BJ (cell line): ENCODE measurements around the gene PHACTR2. TPM values are rescaled to one million over a fixed set of nuclear protein-coding genes. Genes with fewer than 3 reads are reported as not detected.

Experiments used
- CTCF ChIA-PET: fragments of 350-600 bp; formaldehyde crosslinking; extraction: SDS; loops from one replicate; lab custom pipeline; 2021; ENCODE audit warnings: antibody characterized with exemption, inconsistent platforms; lab: Yijun Ruan, JAX
- POLR2A ChIA-PET: fragments of 300-600 bp; sonication (Branson Sonifier 250); formaldehyde crosslinking; extraction: SDS; loops from one replicate; lab custom pipeline; 2021; ENCODE audit warnings: antibody characterized with exemption; lab: Charles Lee
- DNase-seq: peaks from one replicate; pipeline ENCODE4 v3.0.0-alpha.2; 2011; ENCODE audit warnings: low read depth
- H3K27me3 ChIP-seq: 2 replicates; pipeline ENCODE4 v1.6.0; 2011; ENCODE audit warnings: low read length; ENCODE audit not compliant: control insufficient read depth, insufficient read depth
- H3K36me3 ChIP-seq: 2 replicates; pipeline ENCODE4 v1.5.1; 2011; ENCODE audit warnings: low read length; ENCODE audit not compliant: control insufficient read depth, insufficient read depth
- H3K4me3 ChIP-seq: 2 replicates; pipeline ENCODE4 v1.5.1; 2011; ENCODE audit warnings: low read depth, mild to moderate bottlenecking, control low read depth, low read length
- polyA plus RNA-seq: library from polyadenylated mRNA; depleted of rRNA; stranded (reverse); fragments of >200 nt; gene quantifications from 2 replicates; pipeline ENCODE4 v1.2.3, GENCODE V29; 2011
- TF ChIP-seq, protein P1 (sequence below): IDR thresholded peaks from 2 replicates; pipeline ENCODE4 v1.5.1; 2011; ENCODE audit warnings: low read depth, mild to moderate bottlenecking, control low read depth, inconsistent platforms, low read length, moderate library complexity; ENCODE audit not compliant: insufficient read depth

Gene PHACTR2
- polyA plus RNA-seq, 1 experiment, result 26.0 TPM

DNA sequence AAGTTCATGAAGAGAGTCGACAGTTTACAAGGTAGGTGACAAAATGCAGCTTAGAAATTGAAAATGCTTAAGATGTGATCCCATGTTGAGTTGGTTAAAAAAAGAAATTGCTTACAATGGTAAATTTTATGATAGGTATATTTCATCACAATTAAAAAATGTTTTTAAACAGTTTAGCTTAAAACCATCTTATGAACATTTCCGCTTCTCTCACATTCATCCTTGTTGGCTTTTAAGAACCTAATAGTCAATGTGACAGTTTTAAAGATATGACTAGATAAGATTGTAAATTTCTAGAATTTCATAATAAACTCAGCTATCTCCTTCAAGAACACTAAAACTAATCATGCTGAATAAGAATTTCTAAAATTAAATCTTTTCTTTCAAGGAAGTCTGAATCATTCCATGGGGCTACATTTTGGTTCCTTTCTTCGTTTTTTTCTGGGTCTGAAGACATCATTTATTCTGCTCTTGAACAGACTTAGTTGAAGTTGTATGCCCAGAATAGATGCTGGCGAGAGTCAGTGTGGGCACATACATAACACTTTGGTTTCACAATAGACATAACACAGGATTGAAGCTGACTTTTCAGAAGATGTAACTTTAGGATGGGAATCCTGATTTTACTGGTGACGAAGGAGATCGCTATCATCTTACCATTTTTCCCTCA, 129.5 kb downstream of the PHACTR2 start:
- ChIA-PET POLR2A (no interaction called here), CTCF (interaction anchor here (1.5 kb wide), 1 partner anchor 15 kb away, joined by 3 read pairs; no protein-coding TSS in a partner anchor)
- no peak overlapping the region for H3K4me3 ChIP-seq
- TF ChIP-seq, protein P1, sequence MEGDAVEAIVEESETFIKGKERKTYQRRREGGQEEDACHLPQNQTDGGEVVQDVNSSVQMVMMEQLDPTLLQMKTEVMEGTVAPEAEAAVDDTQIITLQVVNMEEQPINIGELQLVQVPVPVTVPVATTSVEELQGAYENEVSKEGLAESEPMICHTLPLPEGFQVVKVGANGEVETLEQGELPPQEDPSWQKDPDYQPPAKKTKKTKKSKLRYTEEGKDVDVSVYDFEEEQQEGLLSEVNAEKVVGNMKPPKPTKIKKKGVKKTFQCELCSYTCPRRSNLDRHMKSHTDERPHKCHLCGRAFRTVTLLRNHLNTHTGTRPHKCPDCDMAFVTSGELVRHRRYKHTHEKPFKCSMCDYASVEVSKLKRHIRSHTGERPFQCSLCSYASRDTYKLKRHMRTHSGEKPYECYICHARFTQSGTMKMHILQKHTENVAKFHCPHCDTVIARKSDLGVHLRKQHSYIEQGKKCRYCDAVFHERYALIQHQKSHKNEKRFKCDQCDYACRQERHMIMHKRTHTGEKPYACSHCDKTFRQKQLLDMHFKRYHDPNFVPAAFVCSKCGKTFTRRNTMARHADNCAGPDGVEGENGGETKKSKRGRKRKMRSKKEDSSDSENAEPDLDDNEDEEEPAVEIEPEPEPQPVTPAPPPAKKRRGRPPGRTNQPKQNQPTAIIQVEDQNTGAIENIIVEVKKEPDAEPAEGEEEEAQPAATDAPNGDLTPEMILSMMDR, result no peak
- peaks cover 1% of the 10 kb centered on the region; the same call in 1 of the 2 replicates for H3K36me3 ChIP-seq
- no peak for DNase-seq
- no peaks in the 10 kb centered on the region for H3K27me3 ChIP-seq

DNA sequence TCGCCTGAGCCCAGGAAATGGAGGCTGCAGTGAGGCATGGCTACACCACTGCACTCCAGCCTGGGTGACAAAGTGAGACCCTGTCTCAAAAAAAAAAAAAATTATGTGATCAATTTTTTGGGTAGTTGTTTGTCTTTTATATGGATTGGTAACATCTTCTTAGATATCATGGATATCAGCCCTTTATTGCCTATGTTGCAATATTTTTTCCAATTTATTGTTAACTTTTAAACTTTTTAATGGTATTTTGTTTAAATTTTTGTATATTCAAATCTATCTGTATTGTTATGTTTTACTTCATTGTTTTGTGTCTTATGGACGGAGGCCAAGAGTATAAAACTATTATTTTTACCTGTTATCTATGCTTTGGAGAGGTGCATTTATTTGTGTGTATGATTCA, 133.0 kb downstream of the PHACTR2 start:
- TF ChIP-seq, protein P1, result no peak
- Histone ChIP-seq H3K4me3 (no peak overlapping the region), H3K36me3 (no peaks in the 10 kb centered on the region; the same call in 1 of the 2 replicates), H3K27me3 (no peaks in the 10 kb centered on the region)
- CTCF ChIA-PET, result no interaction called here
- DNase-seq, result no peak
- POLR2A ChIA-PET, result no interaction called here

DNA sequence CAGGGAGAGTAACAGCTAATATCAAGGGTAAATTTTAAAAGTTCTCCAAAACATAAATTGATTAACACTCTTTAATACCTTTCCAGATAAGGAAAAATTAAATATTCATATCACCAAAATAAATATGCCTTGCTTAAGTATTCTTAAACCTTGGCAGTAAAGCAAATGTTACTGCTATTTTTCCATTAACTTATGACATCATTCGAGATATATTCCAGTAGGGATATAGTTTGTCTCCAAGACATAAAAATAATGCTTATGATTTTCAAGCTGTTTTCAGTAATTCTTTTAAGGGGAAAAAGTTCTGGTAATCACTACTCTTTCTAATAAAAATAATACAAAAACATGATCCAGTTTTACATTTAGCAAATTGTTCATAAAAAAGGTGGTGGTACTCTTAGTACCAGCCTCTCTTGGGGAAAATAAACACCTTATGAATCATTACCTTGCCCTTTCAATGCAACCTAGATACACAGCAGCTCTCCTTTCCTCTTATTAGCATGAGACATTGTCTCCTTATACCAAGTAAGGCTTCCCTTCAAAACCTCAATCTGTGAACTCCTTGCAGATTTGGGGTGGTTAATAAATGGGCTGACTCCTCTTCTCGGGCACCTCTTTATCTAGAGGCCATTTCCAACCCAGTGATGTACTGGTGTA, 133.9 kb downstream of the PHACTR2 start:
- ChIA-PET CTCF (no interaction called here), POLR2A (interaction anchor here (0.6 kb wide), 1 partner anchor 239 kb away, joined by 3 read pairs; no protein-coding TSS in a partner anchor)

DNA sequence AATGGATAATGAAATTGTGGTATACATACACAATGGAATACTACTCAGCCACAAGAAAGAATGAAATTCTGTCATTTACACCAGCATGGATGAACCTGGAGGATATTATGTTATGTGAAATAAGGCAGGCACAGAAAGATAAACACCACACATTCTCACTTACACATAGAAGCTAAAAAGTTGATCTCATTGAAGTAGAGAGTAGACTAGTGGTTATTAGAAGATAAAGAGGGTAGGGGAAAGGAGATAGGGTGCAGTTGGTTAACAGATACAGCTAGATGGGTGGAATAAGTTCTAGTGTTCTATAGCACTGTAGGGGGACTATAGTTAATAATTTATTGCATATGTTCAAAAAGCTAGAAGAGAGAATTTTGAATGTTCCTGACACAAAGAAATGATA, 139.9 kb downstream of the PHACTR2 start:
- H3K4me3 ChIP-seq, result no peak overlapping the region
- POLR2A ChIA-PET, result no interaction called here
- H3K27me3 ChIP-seq, result no peaks in the 10 kb centered on the region
- CTCF ChIA-PET, result interaction anchor here (1.1 kb wide), 1 partner anchor 196 kb away, joined by 3 read pairs; no protein-coding TSS in a partner anchor
- no peak for DNase-seq
- no peaks in the 10 kb centered on the region for H3K36me3 ChIP-seq
- TF ChIP-seq, protein P1, result no peak

More for the DNA sequence above, 133.9 kb downstream of the PHACTR2 start:
- no peak overlapping the region for H3K4me3 ChIP-seq
- TF ChIP-seq, protein P1, result no peak
- no peak for DNase-seq
- H3K27me3 ChIP-seq, result no peaks in the 10 kb centered on the region
- no peaks in the 10 kb centered on the region; the same call in 1 of the 2 replicates for H3K36me3 ChIP-seq

DNA sequence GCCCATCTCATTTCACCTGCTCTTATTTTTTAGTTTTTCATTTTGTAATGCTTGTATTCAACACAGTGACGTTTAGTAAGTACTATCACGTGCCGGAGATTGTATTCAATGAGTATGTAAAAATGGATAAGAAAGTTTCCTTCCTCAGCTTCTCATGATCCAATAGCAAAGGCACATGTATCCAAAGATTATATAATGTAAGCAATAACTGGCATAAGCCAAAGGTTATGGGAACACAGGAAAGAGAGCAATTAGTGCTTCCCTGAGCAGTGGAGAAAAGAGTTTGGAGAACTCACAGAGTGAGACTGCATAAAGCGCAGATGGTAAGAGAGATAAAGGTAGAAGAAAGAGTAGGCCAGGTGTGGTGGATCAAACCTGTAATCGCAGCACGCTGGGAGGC, 143.6 kb downstream of the PHACTR2 start:
- Histone ChIP-seq H3K27me3 (no peaks in the 10 kb centered on the region), H3K4me3 (no peak overlapping the region), H3K36me3 (no peaks in the 10 kb centered on the region)
- ChIA-PET CTCF (interaction anchor here (1.2 kb wide), 1 partner anchor 246 kb away, joined by 3 read pairs; no protein-coding TSS in a partner anchor), POLR2A (no interaction called here)
- TF ChIP-seq, protein P1, result no peak
- no peak for DNase-seq
